D721Med (cell line): Measurements from ENCODE around the gene ARL14EPL.
"Not testable (repeated sequence)": the region's sequence is repeated elsewhere in the genome, so short reads cannot be mapped to it uniquely, and the experiment has no call there.

Experiments used
- DNase-seq: peaks from one replicate; pipeline ENCODE4 v3.0.0; 2011; ENCODE audit warnings: low spot score; ENCODE audit not compliant: insufficient read length
- FAIRE-seq: peaks from 2 replicates; lab custom pipeline; 2011; peaks lifted over from hg19 to GRCh38; lab: Jason Lieb, UNC
- CTCF ChIP-seq: IDR thresholded peaks from 2 replicates; pipeline ENCODE4 v1.5.1; 2012; ENCODE audit warnings: mild to moderate bottlenecking, control low read depth; ENCODE audit not compliant: insufficient read depth; ENCODE audit errors: missing control alignments

Gene ARL14EPL

GRCh38 chr5:116088062-116088461 is 55.8 kb downstream of the ARL14EPL start:
- FAIRE-seq (no peak), DNase-seq (no peak)
- no peak for TF ChIP-seq CTCF

DNA sequence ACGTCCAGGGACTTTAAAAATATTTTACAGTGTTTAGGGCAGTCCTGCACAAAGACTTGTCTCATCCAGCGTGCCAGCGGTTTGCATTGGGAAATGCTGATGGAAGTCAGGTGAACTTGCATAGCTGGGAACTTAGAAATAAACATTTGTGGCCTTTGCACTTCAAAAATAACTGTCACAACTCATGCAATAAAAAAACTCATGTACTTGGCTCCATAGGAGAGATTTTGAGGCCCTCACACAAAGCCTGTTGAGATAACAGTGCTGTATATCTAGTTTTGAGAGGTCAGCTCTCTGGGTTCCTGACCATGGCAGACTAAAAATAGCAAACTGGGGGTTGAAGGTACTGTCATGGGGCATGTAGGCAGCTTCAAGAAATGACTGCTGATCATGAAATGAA is 58.0 kb downstream of the ARL14EPL start:
- no peak for TF ChIP-seq CTCF
- no peak for FAIRE-seq
- no peak for DNase-seq

DNA sequence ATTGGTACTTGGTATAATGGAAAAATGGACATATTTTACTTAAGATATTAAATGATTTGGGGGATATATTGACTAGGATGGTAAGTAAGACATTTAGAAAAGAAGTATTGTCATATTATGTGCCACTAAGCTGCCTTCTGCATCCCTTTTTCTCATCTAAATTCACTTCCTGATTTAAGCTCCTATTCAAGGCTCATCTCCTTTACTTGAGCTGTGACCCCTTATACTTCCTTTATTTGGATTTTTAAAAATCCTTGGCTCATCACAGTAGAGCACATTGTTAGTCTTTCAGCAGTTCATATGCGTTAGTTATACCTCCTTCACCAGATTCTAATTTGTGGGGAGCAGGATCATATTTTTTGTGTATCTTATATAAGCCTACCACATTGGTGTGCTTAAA is 59.1 kb downstream of the ARL14EPL start:
- TF ChIP-seq CTCF = no peak
- no peak for DNase-seq
- FAIRE-seq = no peak

GRCh38 chr5:116097301-116097700 is 65.0 kb downstream of the ARL14EPL start:
- no peak for FAIRE-seq
- no peak for TF ChIP-seq CTCF

DNA sequence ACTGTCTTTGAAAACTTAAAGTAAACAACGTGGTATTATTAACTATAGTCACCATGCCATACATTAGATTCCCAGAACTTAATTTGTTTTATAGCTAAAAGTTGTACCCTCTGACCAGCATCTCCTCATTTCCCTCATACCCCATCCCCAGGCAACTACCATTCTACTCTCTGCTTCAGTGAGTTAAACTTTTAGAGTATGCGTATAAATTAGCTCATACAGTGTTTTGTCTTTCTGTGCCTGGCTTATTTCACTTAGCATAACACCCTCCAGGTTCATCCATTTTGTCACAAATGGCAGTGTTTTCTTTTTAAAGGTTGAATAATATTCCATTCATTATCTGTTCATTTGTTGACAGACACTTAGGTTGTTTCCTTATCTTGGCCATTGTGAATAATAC is 66.7 kb downstream of the ARL14EPL start:
- FAIRE-seq (no peak), DNase-seq (no peak)
- TF ChIP-seq CTCF = no peak

More at GRCh38 chr5:116097301-116097700, 65.0 kb downstream of the ARL14EPL start:
- DNase-seq = no peak

DNA sequence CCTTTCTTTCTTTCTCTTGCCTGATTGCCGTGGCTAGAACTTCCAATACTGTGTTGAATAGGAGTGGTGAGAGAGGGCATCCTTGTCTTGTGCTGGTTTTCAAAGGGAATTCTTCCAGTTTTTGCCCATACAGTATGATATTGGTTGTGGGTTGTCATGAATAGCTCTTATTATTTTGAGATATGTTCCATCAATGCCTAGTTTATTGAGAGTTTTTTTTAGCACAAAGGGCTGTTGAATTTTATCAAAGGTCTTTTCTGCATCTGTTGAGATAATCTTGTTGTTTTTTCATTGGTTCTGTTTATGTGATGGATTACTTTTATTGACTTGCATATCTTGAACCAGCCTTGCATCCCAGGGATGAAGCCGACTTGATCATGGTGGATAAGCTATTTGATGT is 72.7 kb downstream of the ARL14EPL start:
- DNase-seq, FAIRE-seq: not testable (repeated sequence)
